ACC112 (cell line): ENCODE measurements around the gene BCAP29.
"Not testable (repeated sequence)": the region's sequence is repeated elsewhere in the genome, so short reads cannot be mapped to it uniquely, and the experiment has no call there.

ENCODE experiments used
- H2AFZ ChIP-seq: fragments of 200-600 bp; sonication (generic); one replicate; pipeline ENCODE4 v1.6.0; 2017; ENCODE audit warnings: antibody characterized with exemption, low read length; ENCODE audit not compliant: unreplicated experiment
- H3K27ac ChIP-seq: fragments of 200-600 bp; sonication (generic); 2 replicates; pipeline ENCODE4 v1.5.1; 2014; ENCODE audit warnings: low read depth, mild to moderate bottlenecking, antibody characterized with exemption, low read length, moderate library complexity
- H3K27me3 ChIP-seq: fragments of 200-600 bp; sonication (generic); 2 replicates; pipeline ENCODE4 v1.6.1; 2014; ENCODE audit warnings: mild to moderate bottlenecking, antibody characterized with exemption, low read length, moderate library complexity, mixed read lengths; ENCODE audit not compliant: insufficient read depth
- H3K36me3 ChIP-seq: fragments of 200-600 bp; sonication (generic); 2 replicates; pipeline ENCODE4 v1.6.1; 2016; ENCODE audit warnings: mild to moderate bottlenecking, antibody characterized with exemption, low read length, moderate library complexity, mixed read lengths; ENCODE audit not compliant: insufficient read depth
- H3K4me1 ChIP-seq: fragments of 200-600 bp; sonication (generic); one replicate; pipeline ENCODE4 v1.6.1; 2016; ENCODE audit warnings: low read length, mixed read lengths; ENCODE audit not compliant: insufficient read depth, unreplicated experiment, control insufficient read depth
- H3K4me3 ChIP-seq: fragments of 200-600 bp; sonication (generic); 2 replicates; pipeline ENCODE4 v1.5.1; 2014; ENCODE audit warnings: mild to moderate bottlenecking, low read depth, low read length
- H3K79me2 ChIP-seq: fragments of 200-600 bp; sonication (generic); one replicate; pipeline ENCODE4 v1.6.0; 2016; ENCODE audit warnings: low read length; ENCODE audit not compliant: control insufficient read depth, unreplicated experiment, insufficient read depth

The BCAP29 gene

GRCh38 chr7:107622429-107622828 is 42.4 kb downstream of the BCAP29 start:
- H2AFZ ChIP-seq = no peak overlapping the region
- H3K79me2 ChIP-seq = no peaks in the 10 kb centered on the region
- no peaks in the 10 kb centered on the region for H3K36me3 ChIP-seq
- H3K4me1 ChIP-seq = peaks cover 16% of the 10 kb centered on the region
- no peaks in the 10 kb centered on the region for H3K27me3 ChIP-seq
- no peak overlapping the region for H3K27ac ChIP-seq
- no peak overlapping the region for H3K4me3 ChIP-seq

- no peaks in the 10 kb centered on the region for H3K79me2 ChIP-seq
- no peak overlapping the region for H3K4me3 ChIP-seq
- no peaks in the 10 kb centered on the region for H3K36me3 ChIP-seq
- no peak overlapping the region for H2AFZ ChIP-seq
- peaks cover 16% of the 10 kb centered on the region for H3K4me1 ChIP-seq
- no peak overlapping the region for H3K27ac ChIP-seq
- no peaks in the 10 kb centered on the region for H3K27me3 ChIP-seq
Observed at GRCh38 chr7:107622894-107623293, 42.8 kb downstream of the BCAP29 start.

- Histone ChIP-seq H3K36me3 (no peaks in the 10 kb centered on the region), H3K79me2 (no peaks in the 10 kb centered on the region), H3K27ac (no peak overlapping the region), H3K4me3 (no peak overlapping the region), H2AFZ (no peak overlapping the region), H3K27me3 (no peaks in the 10 kb centered on the region), H3K4me1 (peaks cover 13% of the 10 kb centered on the region)
Observed at GRCh38 chr7:107627002-107627401, 47.0 kb downstream of the BCAP29 start.

GRCh38 chr7:107628461-107629064 is 48.5 kb downstream of the BCAP29 start:
- H3K4me1 ChIP-seq = no peaks in the 10 kb centered on the region
- no peak overlapping the region for H2AFZ ChIP-seq
- H3K79me2 ChIP-seq = no peaks in the 10 kb centered on the region
- H3K27ac ChIP-seq = no peak overlapping the region
- no peak overlapping the region for H3K4me3 ChIP-seq
- H3K36me3 ChIP-seq = no peaks in the 10 kb centered on the region
- no peaks in the 10 kb centered on the region for H3K27me3 ChIP-seq

GRCh38 chr7:107630342-107630741 is 50.3 kb downstream of the BCAP29 start:
- Histone ChIP-seq H3K27me3 (no peaks in the 10 kb centered on the region), H3K27ac (no peak overlapping the region), H3K79me2 (no peaks in the 10 kb centered on the region), H3K36me3 (no peaks in the 10 kb centered on the region), H3K4me1 (no peaks in the 10 kb centered on the region), H2AFZ (no peak overlapping the region), H3K4me3 (no peak overlapping the region)

GRCh38 chr7:107631588-107632491 is 51.8 kb downstream of the BCAP29 start:
- no peaks in the 10 kb centered on the region for H3K79me2 ChIP-seq
- no peak overlapping the region for H3K4me3 ChIP-seq
- no peaks in the 10 kb centered on the region for H3K4me1 ChIP-seq
- no peaks in the 10 kb centered on the region for H3K36me3 ChIP-seq
- no peak overlapping the region for H2AFZ ChIP-seq
- no peaks in the 10 kb centered on the region for H3K27me3 ChIP-seq
- H3K27ac ChIP-seq = no peak overlapping the region

GRCh38 chr7:107632492-107632865 is 52.4 kb downstream of the BCAP29 start:
- H3K36me3 ChIP-seq = no peaks in the 10 kb centered on the region
- no peak overlapping the region for H3K4me3 ChIP-seq
- no peaks in the 10 kb centered on the region for H3K4me1 ChIP-seq
- no peaks in the 10 kb centered on the region for H3K27me3 ChIP-seq
- H2AFZ ChIP-seq = no peak overlapping the region
- no peak overlapping the region for H3K27ac ChIP-seq
- no peaks in the 10 kb centered on the region for H3K79me2 ChIP-seq

- Histone ChIP-seq H3K79me2 (no peaks in the 10 kb centered on the region), H3K27me3 (no peaks in the 10 kb centered on the region), H2AFZ (no peak overlapping the region), H3K4me3 (no peak overlapping the region), H3K36me3 (no peaks in the 10 kb centered on the region), H3K27ac (no peak overlapping the region), H3K4me1 (peaks cover 6% of the 10 kb centered on the region)
Observed at GRCh38 chr7:107638594-107638993, 58.5 kb downstream of the BCAP29 start.

GRCh38 chr7:107639070-107639469 is 59.0 kb downstream of the BCAP29 start:
- H3K36me3 ChIP-seq, H3K27me3 ChIP-seq, H3K79me2 ChIP-seq, H2AFZ ChIP-seq, H3K4me3 ChIP-seq, H3K27ac ChIP-seq: not testable (repeated sequence)
- H3K4me1 ChIP-seq = peaks cover 11% of the 10 kb centered on the region

GRCh38 chr7:107641676-107642075 is 61.6 kb downstream of the BCAP29 start:
- no peak overlapping the region for H2AFZ ChIP-seq
- no peaks in the 10 kb centered on the region for H3K36me3 ChIP-seq
- peaks cover 16% of the 10 kb centered on the region for H3K4me1 ChIP-seq
- no peak overlapping the region for H3K27ac ChIP-seq
- no peaks in the 10 kb centered on the region for H3K27me3 ChIP-seq
- H3K4me3 ChIP-seq = no peak overlapping the region
- no peaks in the 10 kb centered on the region for H3K79me2 ChIP-seq

- Histone ChIP-seq H3K36me3 (no peaks in the 10 kb centered on the region), H3K79me2 (no peaks in the 10 kb centered on the region), H3K4me1 (peaks cover 16% of the 10 kb centered on the region), H3K27me3 (no peaks in the 10 kb centered on the region), H2AFZ (no peak overlapping the region), H3K27ac (no peak overlapping the region), H3K4me3 (no peak overlapping the region)
Observed at GRCh38 chr7:107642501-107642900, 62.5 kb downstream of the BCAP29 start.
